ENCODE results near the gene CALN1.

- TF ChIP-seq YY1 (IDR thresholded peaks at IDR 0.05; ENCODE audit: borderline replicate concordance in 1 of 3, control insufficient read depth in 1 of 3, extremely low read depth in 1 of 3, insufficient read depth in 3 of 3, insufficient read length in 1 of 3, insufficient replicate concordance in 2 of 3, low read depth in 1 of 3, low read length in 2 of 3) (no peak), ZFP1 (CRISPR knock-in tag; IDR thresholded peaks at IDR 0.05) (no peak), ZNF668 (CRISPR knock-in tag; IDR thresholded peaks at IDR 0.05) (no peak), CTCF (IDR thresholded peaks at IDR 0.05 in 2 of 3, conservative IDR thresholded peaks at IDR 0.05 in 1 of 3; ENCODE audit: insufficient read depth in 2 of 3, low read depth in 1 of 3, low read length in 3 of 3) (no peak), POLR2A (conservative IDR thresholded peaks at IDR 0.05) (no peak), ZNF830 (CRISPR knock-in tag; IDR thresholded peaks at IDR 0.05) (no peak), PTRF (tag; IDR thresholded peaks at IDR 0.05) (no peak), SMC3 (conservative IDR thresholded peaks at IDR 0.05; ENCODE audit: insufficient read depth, low read depth, low read length) (no peak), RBM14 (IDR thresholded peaks at IDR 0.05; ENCODE audit: borderline replicate concordance, insufficient read depth, low read depth, low read length) (no peak), TCF7 (IDR thresholded peaks at IDR 0.05; ENCODE audit: borderline replicate concordance) (no peak)
These were observed 20.2 kb downstream of the CALN1 start for GRCh38 chr7:72391821-72392377.
